Esophagus muscularis mucosa (tissue), 3 donors: ENCODE results near the gene IGSF11.

Source experiments
- CTCF ChIP-seq, 3 experiments: fragments of 200-600 bp in 2 of 3; fragments of 450-650 bp in 1 of 3; sonication (generic) in 2 of 3; IDR thresholded peaks; one replicate each; pipeline ENCODE4 v1.5.1; 2017 to 2019; ENCODE audit warnings: antibody characterized with exemption in 3 of 3, mild to moderate bottlenecking in 2 of 3, moderate library complexity in 1 of 3
- POLR2A ChIP-seq: fragments of 450-650 bp; IDR thresholded peaks from one replicate; pipeline ENCODE4 v1.6.1; 2017; ENCODE audit warnings: antibody characterized with exemption, moderate library complexity, mild to moderate bottlenecking, low read depth

- TF ChIP-seq CTCF (IDR thresholded peaks at IDR 0.05), result no peak
- TF ChIP-seq POLR2A, result no peak
Observed at GRCh38 chr3:118859950-118860349, 174.7 kb downstream of the IGSF11 start.
